Activated CD4-positive, alpha-beta memory T cell treated with anti-CD3 and anti-CD28 coated beads for 36 hours (primary cell): ENCODE measurements around the gene FAF1. TPM values are rescaled to one million over a fixed set of nuclear protein-coding genes. Genes with fewer than 3 reads are reported as not detected.
"Not testable (repeated sequence)": the region's sequence is repeated elsewhere in the genome, so short reads cannot be mapped to it uniquely, and the experiment has no call there.

ENCODE experiments used
- CTCF ChIA-PET: fragments of 350-600 bp; sonication (Branson Sonifier 250); formaldehyde crosslinking; loops from one replicate; lab custom pipeline; 2021; ENCODE audit warnings: antibody characterized with exemption, inconsistent platforms; lab: Charles Lee
- POLR2A ChIA-PET: fragments of 350-600 bp; sonication (Branson Sonifier 250); formaldehyde crosslinking; loops from one replicate; lab custom pipeline; 2021; ENCODE audit warnings: antibody characterized with exemption; lab: Charles Lee
- DNase-seq: peaks from one replicate; pipeline ENCODE4 v3.0.0-alpha.2; 2020
- H3K27ac Mint-ChIP-seq: one replicate; pipeline ENCODE4 v1.8.0; 2021; ENCODE audit warnings: mixed read lengths
- H3K27me3 Mint-ChIP-seq: one replicate; pipeline ENCODE4 v1.8.0; 2021; ENCODE audit warnings: mixed read lengths
- H3K36me3 Mint-ChIP-seq: one replicate; pipeline ENCODE4 v1.8.0; 2021; ENCODE audit warnings: mixed read lengths
- H3K4me1 Mint-ChIP-seq: one replicate; pipeline ENCODE4 v1.8.0; 2021; ENCODE audit warnings: low read depth, mixed read lengths
- H3K4me3 Mint-ChIP-seq: one replicate; pipeline ENCODE4 v1.8.0; 2021; ENCODE audit warnings: mild to moderate bottlenecking, mixed read lengths
- H3K9me3 Mint-ChIP-seq: one replicate; pipeline ENCODE4 v1.8.0; 2021; ENCODE audit warnings: mixed read lengths
- intact Hi-C: fragments of 100-400 bp; cut with micrococcal nuclease; formaldehyde crosslinking; loops from one replicate; pipeline ENCODE4 v1.15.1; 2023
- total RNA-seq, 2 experiments: library from RNA; stranded (reverse); gene quantifications; one replicate each; pipeline ENCODE4 v1.2.3, GENCODE V29; 2021

Gene FAF1
- total RNA-seq, 2 experiments from 2014 or later, result 77.0 to 84.6 TPM

DNA sequence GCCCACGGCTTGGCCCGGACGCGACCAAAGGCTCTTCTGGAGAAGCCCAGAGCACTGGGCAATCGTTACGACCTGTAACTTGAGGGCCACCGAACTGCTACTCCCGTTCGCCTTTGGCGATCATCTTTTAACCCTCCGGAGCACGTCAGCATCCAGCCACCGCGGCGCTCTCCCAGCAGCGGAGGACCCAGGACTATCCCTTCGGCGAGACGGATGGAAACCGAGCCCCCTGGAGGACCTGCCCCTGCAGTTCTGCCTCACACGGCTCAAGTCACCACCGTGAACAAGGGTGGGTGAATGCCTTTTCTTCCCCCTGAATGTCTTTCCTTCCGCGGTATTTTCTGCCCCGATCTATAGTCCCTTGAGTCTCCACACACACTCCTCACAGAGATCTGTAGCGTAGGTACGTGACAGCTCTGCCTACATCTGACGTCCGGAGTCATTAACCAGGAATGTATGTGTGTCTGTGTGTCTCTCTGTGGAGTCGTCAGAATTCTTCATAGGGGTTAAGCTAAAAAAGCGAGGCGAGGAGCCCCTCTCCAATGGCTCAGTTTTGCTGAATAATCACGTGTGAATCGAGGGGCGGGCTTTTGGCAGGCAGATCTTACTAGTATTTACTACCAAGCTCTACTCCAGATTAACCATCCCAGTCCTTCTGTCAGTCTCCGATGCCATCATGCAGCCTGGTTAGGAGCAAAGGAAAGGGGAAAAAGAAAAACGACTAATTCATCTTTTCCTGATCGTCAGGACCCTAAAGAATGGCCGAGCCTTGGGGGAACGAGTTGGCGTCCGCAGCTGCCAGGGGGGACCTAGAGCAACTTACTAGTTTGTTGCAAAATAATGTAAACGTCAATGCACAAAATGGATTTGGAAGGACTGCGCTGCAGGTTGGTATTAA is 9.8 kb upstream of the FAF1 start, which contains the start of gene CDKN2C:
TSS of gene CDKN2C (plus strand) at position 635 of the 898 bp plus-strand sequence. CDS start at position 759, 124 bp downstream.
- intact Hi-C loops, result loop anchor here (2.0 to 10.0 kb wide), 6 partner anchors 39 to 905 kb away; partner anchors contain the start of genes DMRTA2, EPS15 and NRDC
- no peaks in the 10 kb centered on the region for H3K9me3 Mint-ChIP-seq
- CTCF ChIA-PET, result interaction anchor here (0.8 to 4.1 kb wide), 5 partner anchors 8 to 222 kb away, joined by 3 to 25 read pairs (median 5); partner anchors contain the start of gene FAF1

GRCh38 chr1:50968821-50969610 is 8.9 kb upstream of the FAF1 start:
- peaks cover 20% of the 10 kb centered on the region for H3K27me3 Mint-ChIP-seq
- intact Hi-C loops, result loop anchor here (1.0 to 10.0 kb wide), 7 partner anchors 8 to 906 kb away; partner anchors contain the start of genes DMRTA2, EPS15, FAF1 and NRDC
- CTCF ChIA-PET, result interaction anchor here (0.8 to 4.1 kb wide), 10 partner anchors 8 to 267 kb away, joined by 3 to 25 read pairs (median 4); partner anchors contain the start of genes FAF1 and RNF11
- peaks cover 26% of the 10 kb centered on the region for H3K4me1 Mint-ChIP-seq
- H3K4me3 Mint-ChIP-seq, result peak overlapping the region; percentile 88
- no peaks in the 10 kb centered on the region for H3K9me3 Mint-ChIP-seq
- POLR2A ChIA-PET, result interaction anchor here (2.8 to 3.2 kb wide), 2 partner anchors 9 kb away, joined by 20 to 24 read pairs; partner anchors contain the start of gene FAF1
- peak overlapping the region; percentile 97 for H3K27ac Mint-ChIP-seq
- H3K36me3 Mint-ChIP-seq, result peaks cover 7% of the 10 kb centered on the region
- DNase-seq, result peak; percentile 62

More for the DNA sequence above, 9.8 kb upstream of the FAF1 start, which contains the start of gene CDKN2C:
- Mint-ChIP-seq H3K36me3 (peaks cover 13% of the 10 kb centered on the region), H3K27ac (peak within 1 kb of the TSS; percentile 97), H3K4me3 (peak within 1 kb of the TSS; percentile 88), H3K4me1 (peaks cover 29% of the 10 kb centered on the region), H3K27me3 (peaks cover 25% of the 10 kb centered on the region)
- POLR2A ChIA-PET, result interaction anchor here (1.2 to 3.2 kb wide), 3 partner anchors 8 to 17 kb away, joined by 5 to 24 read pairs (median 20); partner anchors contain the start of gene FAF1
- DNase-seq, result peak; percentile 61

DNA sequence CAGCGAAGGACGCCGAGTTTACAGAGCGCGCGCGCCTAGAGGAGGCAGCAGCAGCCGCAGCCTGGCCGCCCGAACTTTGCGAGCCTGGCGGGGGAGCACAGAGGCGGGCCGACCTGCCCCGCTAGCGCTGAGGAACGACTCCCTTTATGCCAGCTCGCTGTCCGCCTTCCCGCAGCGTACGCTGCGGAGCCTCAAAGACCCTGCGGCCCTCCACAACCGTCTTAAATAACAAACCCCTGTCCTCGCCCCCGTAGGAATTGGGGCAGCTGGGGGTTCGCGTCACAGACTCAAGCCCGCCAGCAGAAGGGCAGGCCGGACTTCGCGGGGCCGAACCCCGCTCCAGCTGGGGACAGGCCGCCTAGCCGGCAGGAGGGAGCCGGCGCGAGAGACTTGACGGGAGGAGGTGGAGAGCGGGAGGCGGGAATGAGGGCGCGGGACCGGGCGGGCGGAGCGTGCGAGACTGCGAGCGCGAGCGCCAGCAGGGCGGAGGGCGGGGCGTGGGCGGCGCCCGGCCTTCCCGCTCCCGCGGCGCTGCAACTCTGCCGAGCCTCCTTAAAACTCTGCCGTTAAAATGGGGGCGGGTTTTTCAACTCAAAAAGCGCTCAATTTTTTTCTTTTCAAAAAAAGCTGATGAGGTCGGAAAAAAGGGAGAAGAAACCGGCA is 8.2 kb upstream of the FAF1 start:
- Mint-ChIP-seq H3K4me3 (peak overlapping the region; percentile 88), H3K36me3 (peaks cover 1% of the 10 kb centered on the region), H3K4me1 (peaks cover 26% of the 10 kb centered on the region), H3K9me3 (no peaks in the 10 kb centered on the region), H3K27me3 (peaks cover 12% of the 10 kb centered on the region), H3K27ac (peak overlapping the region; percentile 97)
- DNase-seq, result peak; percentile 86
- CTCF ChIA-PET, result interaction anchor here (0.8 to 4.1 kb wide), 9 partner anchors 8 to 268 kb away, joined by 3 to 25 read pairs (median 5); partner anchors contain the start of genes FAF1 and RNF11
- intact Hi-C loops, result loop anchor here (1.0 to 10.0 kb wide), 7 partner anchors 8 to 907 kb away; partner anchors contain the start of genes DMRTA2, EPS15, FAF1 and NRDC
- POLR2A ChIA-PET, result interaction anchor here (2.8 to 3.2 kb wide), 2 partner anchors 8 to 9 kb away, joined by 20 to 24 read pairs; partner anchors contain the start of gene FAF1

DNA sequence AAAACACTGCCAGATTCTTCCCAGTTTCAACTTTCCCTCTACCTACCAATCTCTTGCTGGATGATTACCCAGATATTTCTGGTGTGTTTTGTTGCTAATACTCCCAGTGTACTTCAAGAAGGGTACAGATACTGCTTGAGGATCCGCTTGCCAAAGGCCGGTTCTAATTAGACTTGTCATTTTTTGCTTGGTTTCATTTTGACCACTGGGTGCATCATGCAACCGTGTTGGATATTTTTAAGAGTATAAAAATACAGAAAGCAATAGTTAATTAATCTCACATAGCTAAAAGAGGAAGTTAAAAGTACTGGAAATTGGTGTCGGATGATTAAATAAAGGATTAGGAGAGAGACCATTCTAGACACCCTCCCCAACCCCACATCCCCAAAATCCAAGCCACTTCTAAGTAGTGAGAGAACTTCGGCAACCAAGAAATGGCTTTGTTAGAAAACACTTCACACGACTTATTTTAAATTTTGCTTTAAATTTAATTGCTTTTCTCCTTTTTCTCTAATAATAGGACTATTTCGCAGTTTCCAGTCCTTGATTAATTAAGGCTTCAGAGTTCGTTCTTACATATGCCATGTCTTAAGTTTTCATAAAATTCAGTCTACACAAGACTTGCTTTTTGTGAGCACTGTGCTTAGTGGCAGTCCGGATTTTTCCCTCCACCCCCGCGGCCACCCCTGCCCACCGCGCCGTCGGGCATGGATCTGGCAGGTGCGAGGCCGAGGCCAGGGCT is 7.5 kb upstream of the FAF1 start:
- peak overlapping the region; percentile 88 for H3K4me3 Mint-ChIP-seq
- DNase-seq, result no peak
- H3K27ac Mint-ChIP-seq, result no peak overlapping the region
- CTCF ChIA-PET, result interaction anchor here (1.1 to 4.1 kb wide), 6 partner anchors 8 to 269 kb away, joined by 3 to 25 read pairs (median 4); partner anchors contain the start of genes FAF1 and RNF11
- H3K9me3 Mint-ChIP-seq, result no peaks in the 10 kb centered on the region
- H3K4me1 Mint-ChIP-seq, result peaks cover 26% of the 10 kb centered on the region
- intact Hi-C loops, result loop anchor here (1.0 to 10.0 kb wide), 7 partner anchors 7 to 907 kb away; partner anchors contain the start of genes DMRTA2, EPS15, FAF1 and NRDC
- H3K27me3 Mint-ChIP-seq, result peaks cover 11% of the 10 kb centered on the region
- POLR2A ChIA-PET, result interaction anchor here (2.8 kb wide), 1 partner anchor 10 kb away, joined by 24 read pairs; no protein-coding TSS in a partner anchor
- no peaks in the 10 kb centered on the region for H3K36me3 Mint-ChIP-seq

GRCh38 chr1:50966991-50967390 is 6.9 kb upstream of the FAF1 start:
- CTCF ChIA-PET, result no interaction called here
- intact Hi-C loops, result loop anchor here (10.0 kb wide), 2 partner anchors 542 to 908 kb away; partner anchors contain the start of genes DMRTA2 and NRDC
- H3K9me3 Mint-ChIP-seq, result no peaks in the 10 kb centered on the region
- H3K4me1 Mint-ChIP-seq, result peaks cover 25% of the 10 kb centered on the region
- peaks cover 11% of the 10 kb centered on the region for H3K27me3 Mint-ChIP-seq
- POLR2A ChIA-PET, result no interaction called here
- H3K27ac Mint-ChIP-seq, result no peak overlapping the region
- DNase-seq, result no peak
- no peaks in the 10 kb centered on the region for H3K36me3 Mint-ChIP-seq
- no peak overlapping the region for H3K4me3 Mint-ChIP-seq

GRCh38 chr1:50964863-50965262 is 4.8 kb upstream of the FAF1 start:
- DNase-seq, result no peak
- Mint-ChIP-seq H3K4me1 (peaks cover 11% of the 10 kb centered on the region), H3K36me3 (peaks cover 1% of the 10 kb centered on the region), H3K27ac (no peak overlapping the region), H3K27me3 (no peaks in the 10 kb centered on the region), H3K9me3 (no peaks in the 10 kb centered on the region), H3K4me3 (no peak overlapping the region)
- POLR2A ChIA-PET, result no interaction called here
- intact Hi-C loops, result loop anchor here (10.0 kb wide), 2 partner anchors 540 to 910 kb away; partner anchors contain the start of genes DMRTA2 and NRDC
- CTCF ChIA-PET, result no interaction called here

DNA sequence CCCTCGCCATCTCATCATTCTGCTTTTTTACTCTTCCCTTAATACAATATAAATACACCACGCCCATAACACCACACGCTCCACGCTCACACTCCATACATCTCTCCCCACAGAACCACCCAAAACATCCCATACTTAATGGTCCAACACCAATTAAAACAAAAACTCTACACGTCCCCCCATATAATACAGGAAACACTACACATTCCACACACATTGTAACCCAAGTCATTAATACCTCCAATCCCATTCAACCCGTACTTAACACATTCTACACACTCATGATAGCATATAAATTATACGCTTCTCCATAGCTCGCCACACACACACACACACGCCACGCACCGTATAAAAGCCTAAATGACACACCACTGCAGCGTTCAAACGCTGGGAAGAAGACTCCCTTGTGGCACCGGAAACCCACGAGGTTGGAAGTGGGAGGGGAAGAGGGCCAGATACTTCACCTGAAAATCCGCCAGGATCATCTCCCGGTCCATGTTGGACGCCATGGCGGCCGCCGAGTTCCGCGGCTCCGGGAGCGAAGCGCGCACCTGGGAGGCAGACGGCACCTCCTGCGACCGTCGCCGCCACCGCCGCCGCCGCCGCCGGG is 659 bp downstream of the FAF1 start:
- H3K27me3 Mint-ChIP-seq, result no peaks in the 10 kb centered on the region
- peak overlapping the region; percentile 85 for H3K4me3 Mint-ChIP-seq
- peak overlapping the region; percentile 84 for H3K27ac Mint-ChIP-seq
- intact Hi-C loops, result no loop called here
- CTCF ChIA-PET, result interaction anchor here (1.1 to 3.8 kb wide), 5 partner anchors 10 to 233 kb away, joined by 3 to 25 read pairs (median 6); partner anchors contain the start of gene CDKN2C
- H3K4me1 Mint-ChIP-seq, result peaks cover 24% of the 10 kb centered on the region
- H3K36me3 Mint-ChIP-seq, result peaks cover 1% of the 10 kb centered on the region
- no peak for DNase-seq
- POLR2A ChIA-PET, result interaction anchor here (1.4 kb wide), 1 partner anchor 17 kb away, joined by 3 read pairs; no protein-coding TSS in a partner anchor
- no peaks in the 10 kb centered on the region for H3K9me3 Mint-ChIP-seq

DNA sequence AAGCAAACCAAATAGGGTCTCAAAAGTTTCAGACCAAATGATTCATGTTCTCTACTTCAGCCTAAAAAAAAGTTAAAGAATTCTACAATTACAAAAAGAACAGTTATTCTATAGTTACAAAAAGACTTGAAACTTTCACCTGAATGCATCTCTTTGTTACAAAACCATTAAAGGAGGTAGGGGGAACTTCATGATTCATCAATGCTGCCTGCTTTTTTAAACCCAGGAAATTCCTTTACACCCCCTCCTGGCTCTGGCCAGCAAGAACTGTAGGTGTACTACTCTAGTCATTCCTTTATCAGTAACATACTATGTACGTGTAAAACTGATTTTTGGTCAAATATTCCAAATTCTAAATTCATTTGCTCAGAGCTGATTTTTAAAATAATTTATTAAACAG is 5.0 kb downstream of the FAF1 start:
- Mint-ChIP-seq H3K27ac (no peak overlapping the region), H3K36me3 (peaks cover under 1% of the 10 kb centered on the region), H3K9me3 (no peaks in the 10 kb centered on the region), H3K27me3 (no peaks in the 10 kb centered on the region), H3K4me1 (peaks cover 24% of the 10 kb centered on the region), H3K4me3 (no peak overlapping the region)
- no peak for DNase-seq
- intact Hi-C loops, result no loop called here
- ChIA-PET POLR2A (no interaction called here), CTCF (no interaction called here)

DNA sequence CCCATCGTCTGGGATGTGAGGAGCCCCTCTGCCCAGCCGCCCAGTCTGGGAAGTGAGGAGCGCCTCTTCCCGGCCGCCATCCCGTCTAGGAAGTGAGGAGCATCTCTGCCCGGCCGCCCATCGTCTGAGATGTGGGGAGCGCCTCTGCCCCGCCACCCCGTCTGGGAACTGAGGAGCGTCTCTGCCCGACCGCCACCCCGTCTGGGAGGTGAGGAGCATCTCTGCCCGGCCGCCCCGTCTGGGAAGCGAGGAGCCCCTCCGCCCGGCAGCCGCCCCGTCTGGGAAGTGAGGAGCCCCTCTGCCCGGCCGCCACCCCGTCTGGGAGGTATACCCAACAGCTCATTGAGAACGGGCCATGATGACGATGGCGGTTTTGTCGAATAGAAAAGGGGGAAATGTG is 7.5 kb downstream of the FAF1 start:
- H3K4me3 Mint-ChIP-seq, intact Hi-C loops, H3K36me3 Mint-ChIP-seq, H3K27me3 Mint-ChIP-seq, CTCF ChIA-PET, H3K27ac Mint-ChIP-seq, DNase-seq, POLR2A ChIA-PET, H3K9me3 Mint-ChIP-seq: not testable (repeated sequence)
- peaks cover 27% of the 10 kb centered on the region for H3K4me1 Mint-ChIP-seq

- Mint-ChIP-seq H3K36me3 (peaks cover 2% of the 10 kb centered on the region), H3K27ac (no peak overlapping the region), H3K4me1 (peaks cover 31% of the 10 kb centered on the region), H3K4me3 (no peak overlapping the region), H3K9me3 (no peaks in the 10 kb centered on the region), H3K27me3 (no peaks in the 10 kb centered on the region)
- ChIA-PET POLR2A (no interaction called here), CTCF (interaction anchor here (0.6 to 1.2 kb wide), 2 partner anchors 77 to 177 kb away, joined by 3 read pairs; no protein-coding TSS in a partner anchor)
- intact Hi-C loops, result no loop called here
- no peak for DNase-seq
Measured at GRCh38 chr1:50950396-50950795, 9.7 kb downstream of the FAF1 start.
